Astrocyte (in vitro differentiated cells and primary cell): ENCODE measurements around the gene MIAT.

Experiments
- EZH2 ChIP-seq: IDR thresholded peaks from 2 replicates; pipeline ENCODE4 v1.6.1; 2012; ENCODE audit warnings: mild to moderate bottlenecking, low read length, inconsistent platforms; ENCODE audit not compliant: insufficient read depth
- TF ChIP-seq, protein P1 (sequence below): IDR thresholded peaks from 2 replicates; pipeline ENCODE4 v1.5.1; 2011; ENCODE audit warnings: low read depth, mild to moderate bottlenecking, inconsistent platforms, low read length, moderate library complexity; ENCODE audit not compliant: insufficient read depth

DNA sequence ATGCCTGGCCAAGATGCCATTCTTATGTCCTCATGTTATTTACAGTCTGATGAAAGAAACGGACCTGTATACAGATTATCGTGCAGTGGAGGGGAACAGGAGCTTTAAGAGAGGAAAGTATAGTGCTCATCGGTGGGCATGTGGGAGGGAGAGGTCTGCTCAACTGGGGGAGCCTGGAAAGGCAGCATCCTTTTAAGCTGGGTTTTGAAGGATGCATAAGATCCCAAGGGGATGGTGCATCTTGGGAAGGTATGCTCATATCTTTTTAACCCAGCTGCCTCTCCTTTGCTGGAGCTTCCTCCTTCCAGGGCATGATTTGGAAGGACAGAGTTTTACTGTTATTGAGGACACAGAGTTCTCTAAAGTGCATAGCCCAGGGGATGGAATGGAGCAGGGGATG lies 34.8 kb downstream of the MIAT start:
- TF ChIP-seq, protein P1, sequence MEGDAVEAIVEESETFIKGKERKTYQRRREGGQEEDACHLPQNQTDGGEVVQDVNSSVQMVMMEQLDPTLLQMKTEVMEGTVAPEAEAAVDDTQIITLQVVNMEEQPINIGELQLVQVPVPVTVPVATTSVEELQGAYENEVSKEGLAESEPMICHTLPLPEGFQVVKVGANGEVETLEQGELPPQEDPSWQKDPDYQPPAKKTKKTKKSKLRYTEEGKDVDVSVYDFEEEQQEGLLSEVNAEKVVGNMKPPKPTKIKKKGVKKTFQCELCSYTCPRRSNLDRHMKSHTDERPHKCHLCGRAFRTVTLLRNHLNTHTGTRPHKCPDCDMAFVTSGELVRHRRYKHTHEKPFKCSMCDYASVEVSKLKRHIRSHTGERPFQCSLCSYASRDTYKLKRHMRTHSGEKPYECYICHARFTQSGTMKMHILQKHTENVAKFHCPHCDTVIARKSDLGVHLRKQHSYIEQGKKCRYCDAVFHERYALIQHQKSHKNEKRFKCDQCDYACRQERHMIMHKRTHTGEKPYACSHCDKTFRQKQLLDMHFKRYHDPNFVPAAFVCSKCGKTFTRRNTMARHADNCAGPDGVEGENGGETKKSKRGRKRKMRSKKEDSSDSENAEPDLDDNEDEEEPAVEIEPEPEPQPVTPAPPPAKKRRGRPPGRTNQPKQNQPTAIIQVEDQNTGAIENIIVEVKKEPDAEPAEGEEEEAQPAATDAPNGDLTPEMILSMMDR: no peak
- no peak for TF ChIP-seq EZH2
